Lower leg skin (tissue), 3 donors: Measurements from ENCODE around the gene SLC25A31.

Experiments
- POLR2A ChIP-seq, 2 donors: fragments of 450-650 bp; IDR thresholded peaks; one replicate each; pipeline ENCODE4 v1.6.1; 2016 to 2017; ENCODE audit warnings: antibody characterized with exemption in 2 of 2, mild to moderate bottlenecking in 1 of 2, moderate library complexity in 1 of 2
- TF ChIP-seq, protein P1 (sequence below), 3 donors: fragments of 450-650 bp; IDR thresholded peaks; one replicate each; pipeline ENCODE4 v1.5.1; 2016; ENCODE audit warnings: antibody characterized with exemption in 3 of 3, mild to moderate bottlenecking in 3 of 3, moderate library complexity in 2 of 3

DNA sequence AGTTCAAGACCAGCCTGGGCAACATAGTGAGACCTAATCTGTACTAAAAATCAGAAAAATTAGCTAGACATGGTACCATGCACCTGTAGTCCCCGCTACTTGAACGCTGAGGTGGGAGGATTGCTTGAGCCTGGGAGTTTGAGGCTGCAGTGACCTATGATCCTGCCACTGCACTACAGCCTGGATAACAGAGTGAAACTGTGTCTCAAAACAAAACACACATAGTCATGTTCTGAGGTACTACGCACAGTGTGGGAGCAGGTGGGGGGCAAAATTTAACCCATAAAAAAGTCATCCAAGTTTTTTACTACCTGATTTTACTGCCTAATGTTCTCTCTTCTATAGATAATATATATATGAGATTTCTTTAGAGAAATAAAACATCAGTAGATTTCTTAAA, 80.4 kb downstream of the SLC25A31 start:
- TF ChIP-seq, protein P1, sequence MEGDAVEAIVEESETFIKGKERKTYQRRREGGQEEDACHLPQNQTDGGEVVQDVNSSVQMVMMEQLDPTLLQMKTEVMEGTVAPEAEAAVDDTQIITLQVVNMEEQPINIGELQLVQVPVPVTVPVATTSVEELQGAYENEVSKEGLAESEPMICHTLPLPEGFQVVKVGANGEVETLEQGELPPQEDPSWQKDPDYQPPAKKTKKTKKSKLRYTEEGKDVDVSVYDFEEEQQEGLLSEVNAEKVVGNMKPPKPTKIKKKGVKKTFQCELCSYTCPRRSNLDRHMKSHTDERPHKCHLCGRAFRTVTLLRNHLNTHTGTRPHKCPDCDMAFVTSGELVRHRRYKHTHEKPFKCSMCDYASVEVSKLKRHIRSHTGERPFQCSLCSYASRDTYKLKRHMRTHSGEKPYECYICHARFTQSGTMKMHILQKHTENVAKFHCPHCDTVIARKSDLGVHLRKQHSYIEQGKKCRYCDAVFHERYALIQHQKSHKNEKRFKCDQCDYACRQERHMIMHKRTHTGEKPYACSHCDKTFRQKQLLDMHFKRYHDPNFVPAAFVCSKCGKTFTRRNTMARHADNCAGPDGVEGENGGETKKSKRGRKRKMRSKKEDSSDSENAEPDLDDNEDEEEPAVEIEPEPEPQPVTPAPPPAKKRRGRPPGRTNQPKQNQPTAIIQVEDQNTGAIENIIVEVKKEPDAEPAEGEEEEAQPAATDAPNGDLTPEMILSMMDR (IDR thresholded peaks at IDR 0.05) = no peak
- TF ChIP-seq POLR2A (IDR thresholded peaks at IDR 0.05) = no peak
